ENCODE measurements around the gene SF3B1.
"Not testable (repeated sequence)": the region's sequence is repeated elsewhere in the genome, so short reads cannot be mapped to it uniquely, and the experiment has no call there.

SF3B1 gene

GRCh38 chr2:197434541-197435513 is at the start of gene SF3B1:
SF3B1 (minus strand) TSS chr2:197435028; CDS start chr2:197434999, 29 bp downstream.
- peak; percentile 99 for DNase-seq

GRCh38 chr2:197484248-197484647 is 49.4 kb upstream of the SF3B1 start:
- DNase-seq, result not testable (repeated sequence)

- DNase-seq, result no peak
Measured at GRCh38 chr2:197480165-197481036, 45.6 kb upstream of the SF3B1 start.

GRCh38 chr2:197477797-197478196 is 43.0 kb upstream of the SF3B1 start:
- no peak for DNase-seq

GRCh38 chr2:197472166-197472565 is 37.3 kb upstream of the SF3B1 start:
- no peak for DNase-seq

- no peak for DNase-seq
Measured at GRCh38 chr2:197464175-197464574, 29.3 kb upstream of the SF3B1 start.

- DNase-seq, result no peak
Measured at GRCh38 chr2:197461057-197461456, 26.2 kb upstream of the SF3B1 start.

- no peak for DNase-seq
Measured at GRCh38 chr2:197460649-197461048, 25.8 kb upstream of the SF3B1 start.

GRCh38 chr2:197455428-197455827 is 20.6 kb upstream of the SF3B1 start:
- peak in 1 of 2 experiments; percentile 12 for DNase-seq

- no peak for DNase-seq
Measured at GRCh38 chr2:197454923-197455322, 20.1 kb upstream of the SF3B1 start.

- DNase-seq, result no peak
Measured at GRCh38 chr2:197453914-197454398, 19.1 kb upstream of the SF3B1 start.

- DNase-seq, result peak; percentile 96 to 98
Measured at GRCh38 chr2:197453123-197453913, 18.5 kb upstream of the SF3B1 start, which contains the start of gene COQ10B. COQ10B (plus strand) TSS chr2:197453552; CDS start chr2:197453561, 9 bp downstream.

- DNase-seq, result no peak
Measured at GRCh38 chr2:197452754-197453122, 17.9 kb upstream of the SF3B1 start.

GRCh38 chr2:197450935-197451358 is 16.1 kb upstream of the SF3B1 start:
- not testable (repeated sequence) for DNase-seq

GRCh38 chr2:197450465-197450864 is 15.6 kb upstream of the SF3B1 start:
- no peak for DNase-seq

GRCh38 chr2:197446844-197447243 is 12.0 kb upstream of the SF3B1 start:
- DNase-seq, result no peak

GRCh38 chr2:197445746-197446145 is 10.9 kb upstream of the SF3B1 start:
- DNase-seq, result no peak

- no peak for DNase-seq
Measured at GRCh38 chr2:197442857-197443256, 8.0 kb upstream of the SF3B1 start.

GRCh38 chr2:197437380-197437779 is 2.6 kb upstream of the SF3B1 start:
- no peak for DNase-seq

GRCh38 chr2:197435598-197436420 is 981 bp upstream of the SF3B1 start:
- no peak for DNase-seq

GRCh38 chr2:197433780-197434438 is 919 bp downstream of the SF3B1 start:
- no peak for DNase-seq
